Progenitor cell of endocrine pancreas (in vitro differentiated cells): Measurements from ENCODE around the gene GADL1. TPM values are rescaled to one million over a fixed set of nuclear protein-coding genes. Genes with fewer than 3 reads are reported as not detected.

ENCODE experiments used
- DNase-seq: peaks from one replicate; pipeline ENCODE4 v3.0.0; 2021; ENCODE audit warnings: low spot score; ENCODE audit not compliant: unreplicated experiment
- H3K27ac Mint-ChIP-seq: 2 replicates; pipeline ENCODE4 v1.8.0; 2021; ENCODE audit warnings: mild to moderate bottlenecking, moderate library complexity, mixed read lengths
- H3K27me3 Mint-ChIP-seq: 2 replicates; pipeline ENCODE4 v1.8.0; 2021; ENCODE audit warnings: mixed read lengths
- H3K36me3 Mint-ChIP-seq: 2 replicates; pipeline ENCODE4 v1.8.0; 2022; ENCODE audit warnings: mixed read lengths; ENCODE audit not compliant: insufficient read depth
- H3K4me1 Mint-ChIP-seq: 2 replicates; pipeline ENCODE4 v1.8.0; 2021; ENCODE audit warnings: low read depth, mixed read lengths
- H3K4me3 Mint-ChIP-seq: 2 replicates; pipeline ENCODE4 v1.8.0; 2021; ENCODE audit warnings: low read depth, mild to moderate bottlenecking, moderate library complexity, mixed read lengths
- H3K9me3 Mint-ChIP-seq: 2 replicates; pipeline ENCODE4 v1.8.0; 2021; ENCODE audit warnings: low read depth, mixed read lengths
- CTCF ChIP-seq: fragments of 200-600 bp; sonication (generic); IDR thresholded peaks from one replicate; pipeline ENCODE4 v1.5.0; 2021; ENCODE audit warnings: antibody characterized with exemption, mild to moderate bottlenecking; ENCODE audit not compliant: unreplicated experiment
- total RNA-seq: library from RNA; stranded (reverse); gene quantifications from 2 replicates; pipeline ENCODE4 v1.2.1, GENCODE V29; 2021

The GADL1 gene
- total RNA-seq, 1 donor from 2014 or later: 1.9 TPM

- Mint-ChIP-seq H3K9me3 (no peaks in the 10 kb centered on the region), H3K27me3 (peaks cover 2% of the 10 kb centered on the region), H3K4me3 (no peak overlapping the region), H3K36me3 (no peaks in the 10 kb centered on the region), H3K4me1 (peaks cover 10% of the 10 kb centered on the region), H3K27ac (no peak overlapping the region)
- DNase-seq: no peak
- TF ChIP-seq CTCF: no peak
These were observed 50.6 kb downstream of the GADL1 start for GRCh38 chr3:30843877-30844276.

GRCh38 chr3:30836141-30836540 is 58.3 kb downstream of the GADL1 start:
- no peaks in the 10 kb centered on the region for H3K36me3 Mint-ChIP-seq
- TF ChIP-seq CTCF: no peak
- no peak overlapping the region for H3K4me3 Mint-ChIP-seq
- no peaks in the 10 kb centered on the region for H3K9me3 Mint-ChIP-seq
- DNase-seq: no peak
- H3K27me3 Mint-ChIP-seq: peaks cover 2% of the 10 kb centered on the region
- H3K27ac Mint-ChIP-seq: no peak overlapping the region
- no peaks in the 10 kb centered on the region for H3K4me1 Mint-ChIP-seq

- Mint-ChIP-seq H3K4me3 (no peak overlapping the region), H3K27me3 (peaks cover 7% of the 10 kb centered on the region), H3K4me1 (no peaks in the 10 kb centered on the region), H3K9me3 (no peaks in the 10 kb centered on the region), H3K27ac (no peak overlapping the region), H3K36me3 (no peaks in the 10 kb centered on the region)
- DNase-seq: no peak
- TF ChIP-seq CTCF: no peak
These were observed 58.8 kb downstream of the GADL1 start for GRCh38 chr3:30835667-30836066.

GRCh38 chr3:30832961-30833575 is 61.4 kb downstream of the GADL1 start:
- H3K4me3 Mint-ChIP-seq: no peak overlapping the region
- DNase-seq: no peak
- H3K9me3 Mint-ChIP-seq: peaks cover 3% of the 10 kb centered on the region
- no peak for TF ChIP-seq CTCF
- H3K36me3 Mint-ChIP-seq: no peaks in the 10 kb centered on the region
- H3K27me3 Mint-ChIP-seq: peaks cover 8% of the 10 kb centered on the region
- H3K27ac Mint-ChIP-seq: no peak overlapping the region
- H3K4me1 Mint-ChIP-seq: peaks cover 7% of the 10 kb centered on the region

- peaks cover 3% of the 10 kb centered on the region for H3K9me3 Mint-ChIP-seq
- H3K4me3 Mint-ChIP-seq: no peak overlapping the region
- peaks cover 17% of the 10 kb centered on the region for H3K4me1 Mint-ChIP-seq
- no peak for TF ChIP-seq CTCF
- H3K27ac Mint-ChIP-seq: no peak overlapping the region
- H3K36me3 Mint-ChIP-seq: no peaks in the 10 kb centered on the region
- peaks cover 8% of the 10 kb centered on the region for H3K27me3 Mint-ChIP-seq
- DNase-seq: no peak
These were observed 67.4 kb downstream of the GADL1 start for GRCh38 chr3:30827080-30827479.
